AG09309 (cell line): ENCODE measurements around the gene NFYB.
"Not testable (repeated sequence)": the region's sequence is repeated elsewhere in the genome, so short reads cannot be mapped to it uniquely, and the experiment has no call there.

Experiments
- DNase-seq: peaks from one replicate; pipeline ENCODE4 v3.0.0-alpha.2; 2010; ENCODE audit warnings: low read depth
- H3K4me3 ChIP-seq: 2 replicates; pipeline ENCODE4 v1.5.1; 2011; ENCODE audit warnings: mild to moderate bottlenecking, low read depth, low read length, moderate library complexity; ENCODE audit not compliant: control insufficient read depth
- TF ChIP-seq, protein P1 (sequence below): IDR thresholded peaks from 2 replicates; pipeline ENCODE4 v1.5.1; 2011; ENCODE audit warnings: mild to moderate bottlenecking, low read depth, low read length, inconsistent platforms; ENCODE audit not compliant: insufficient read depth, control insufficient read depth; ENCODE audit errors: missing control alignments

NFYB gene

DNA sequence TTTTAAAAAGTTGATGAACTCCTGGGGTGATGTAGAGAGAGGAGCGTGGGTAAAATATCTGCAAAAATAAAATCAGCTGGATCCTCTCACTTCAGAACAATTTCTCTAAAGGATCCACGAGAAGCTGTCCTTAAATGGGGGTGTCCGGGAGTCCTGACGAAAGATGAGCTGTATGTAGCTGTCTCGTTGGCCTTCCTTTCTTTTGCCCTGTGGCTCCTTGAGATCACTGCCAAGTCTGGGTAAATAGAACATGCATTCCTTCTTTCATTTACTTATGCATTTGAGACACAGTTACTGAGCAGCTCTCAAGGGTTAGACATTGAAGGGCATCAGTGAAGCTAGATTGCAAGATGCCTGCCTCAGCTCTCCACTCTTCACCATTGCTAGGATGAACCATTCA lies 42.4 kb upstream of the NFYB start:
- no peak for DNase-seq
- H3K4me3 ChIP-seq, result no peak overlapping the region
- TF ChIP-seq, protein P1, sequence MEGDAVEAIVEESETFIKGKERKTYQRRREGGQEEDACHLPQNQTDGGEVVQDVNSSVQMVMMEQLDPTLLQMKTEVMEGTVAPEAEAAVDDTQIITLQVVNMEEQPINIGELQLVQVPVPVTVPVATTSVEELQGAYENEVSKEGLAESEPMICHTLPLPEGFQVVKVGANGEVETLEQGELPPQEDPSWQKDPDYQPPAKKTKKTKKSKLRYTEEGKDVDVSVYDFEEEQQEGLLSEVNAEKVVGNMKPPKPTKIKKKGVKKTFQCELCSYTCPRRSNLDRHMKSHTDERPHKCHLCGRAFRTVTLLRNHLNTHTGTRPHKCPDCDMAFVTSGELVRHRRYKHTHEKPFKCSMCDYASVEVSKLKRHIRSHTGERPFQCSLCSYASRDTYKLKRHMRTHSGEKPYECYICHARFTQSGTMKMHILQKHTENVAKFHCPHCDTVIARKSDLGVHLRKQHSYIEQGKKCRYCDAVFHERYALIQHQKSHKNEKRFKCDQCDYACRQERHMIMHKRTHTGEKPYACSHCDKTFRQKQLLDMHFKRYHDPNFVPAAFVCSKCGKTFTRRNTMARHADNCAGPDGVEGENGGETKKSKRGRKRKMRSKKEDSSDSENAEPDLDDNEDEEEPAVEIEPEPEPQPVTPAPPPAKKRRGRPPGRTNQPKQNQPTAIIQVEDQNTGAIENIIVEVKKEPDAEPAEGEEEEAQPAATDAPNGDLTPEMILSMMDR, result no peak

DNA sequence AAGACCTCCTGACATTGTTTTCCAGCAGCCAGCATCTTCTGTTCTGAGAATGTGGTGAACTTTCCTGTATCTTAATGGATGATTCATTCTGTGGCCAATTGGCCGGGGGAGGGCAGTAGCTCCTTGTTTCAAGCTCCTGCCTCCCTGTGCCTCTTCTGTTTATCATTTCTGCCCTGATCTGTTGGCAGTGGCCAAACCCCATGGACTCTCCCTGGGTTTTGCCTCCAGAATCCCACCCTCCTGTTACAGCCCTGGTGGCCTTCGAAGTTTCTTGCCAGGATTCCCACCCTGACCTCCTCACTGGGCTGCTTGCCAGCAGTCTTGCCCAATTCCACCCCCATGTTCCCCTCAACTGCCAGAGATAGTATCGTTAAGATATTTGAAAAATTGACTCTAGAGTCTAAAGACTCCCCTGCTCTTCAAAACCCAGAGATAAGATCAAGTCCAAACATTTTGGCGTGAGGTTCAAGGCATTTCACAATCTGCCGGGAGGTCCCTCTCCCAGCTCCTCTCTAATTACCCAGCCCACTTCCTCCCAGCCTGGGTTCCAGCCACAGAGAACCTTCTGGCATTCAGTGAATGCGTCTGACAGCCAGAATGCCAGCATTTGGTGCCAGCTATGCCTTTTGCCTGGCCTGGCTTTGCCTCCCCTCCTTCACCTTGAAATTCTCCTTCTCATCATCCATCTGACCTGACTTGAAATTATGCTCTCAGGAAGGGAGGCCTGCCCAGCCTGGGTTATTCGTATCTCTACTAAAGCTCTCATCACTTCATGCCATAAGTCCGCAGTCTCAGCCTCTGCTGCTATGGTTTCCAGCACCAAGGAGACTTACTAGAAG lies 39.9 kb upstream of the NFYB start:
- peak; percentile 99 for DNase-seq
- TF ChIP-seq, protein P1, result peak; percentile 40
- H3K4me3 ChIP-seq, result no peak overlapping the region

DNA sequence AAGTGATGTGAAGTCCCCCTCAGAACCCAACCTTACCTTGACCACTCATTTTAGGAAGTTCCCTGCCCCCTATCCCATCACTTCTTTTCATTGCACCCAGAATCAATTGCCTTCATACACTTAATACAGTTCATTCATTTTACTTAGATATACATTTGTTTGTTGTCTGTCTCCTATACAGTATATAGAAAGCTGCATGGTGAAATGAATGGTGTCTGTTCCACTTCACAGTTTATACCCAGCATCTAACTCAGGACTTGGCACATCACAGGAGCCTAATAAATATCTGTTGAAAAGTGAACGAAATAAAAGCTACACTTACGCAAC lies 39.3 kb upstream of the NFYB start:
- TF ChIP-seq, protein P1, result no peak
- no peak overlapping the region for H3K4me3 ChIP-seq
- DNase-seq, result no peak

DNA sequence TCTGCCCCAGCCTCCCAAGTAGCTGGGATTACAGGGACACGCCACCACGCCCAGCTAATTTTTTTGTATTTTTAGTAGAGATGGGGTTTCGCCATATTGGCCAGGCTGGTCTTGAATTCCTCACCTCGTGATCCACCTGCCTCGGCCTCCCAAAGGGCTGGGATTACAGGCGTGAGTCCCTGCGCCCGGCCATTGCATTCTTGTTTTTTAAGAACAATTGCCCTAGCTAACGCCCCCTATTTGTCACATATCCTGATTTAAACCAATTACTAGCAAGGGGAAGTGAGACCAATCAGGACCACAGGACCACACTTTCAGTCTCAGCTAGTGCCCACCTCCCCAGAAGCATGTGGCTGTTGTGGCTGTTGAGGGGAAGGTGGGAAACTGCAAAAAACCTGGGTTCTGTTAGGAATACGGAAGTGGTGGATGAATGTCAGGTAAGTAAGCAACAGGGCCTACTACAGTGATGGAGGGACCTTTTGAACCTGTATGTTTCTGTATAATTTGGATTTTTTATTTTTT lies 37.8 kb upstream of the NFYB start:
- no peak for DNase-seq
- TF ChIP-seq, protein P1, result no peak
- H3K4me3 ChIP-seq, result no peak overlapping the region

DNA sequence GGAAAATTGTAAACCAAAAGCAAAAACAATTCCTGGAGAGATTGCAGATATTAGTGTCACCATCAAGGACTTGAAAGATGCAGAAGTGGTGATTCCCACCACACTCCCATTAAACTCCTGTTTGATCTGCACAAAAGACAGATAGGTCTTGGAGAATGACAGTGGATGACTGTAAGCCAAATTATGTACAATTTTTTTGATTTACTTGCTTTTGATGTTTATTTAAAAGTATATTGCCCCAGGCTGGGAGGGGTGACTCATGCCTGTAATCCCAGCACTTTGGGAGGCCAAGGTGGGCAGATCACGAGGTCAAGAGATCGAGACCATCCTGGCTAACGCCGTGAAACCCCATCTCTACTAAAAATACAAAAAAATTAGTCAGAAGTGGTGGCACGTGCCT lies 35.8 kb upstream of the NFYB start:
- not testable (repeated sequence) for DNase-seq, H3K4me3 ChIP-seq

DNA sequence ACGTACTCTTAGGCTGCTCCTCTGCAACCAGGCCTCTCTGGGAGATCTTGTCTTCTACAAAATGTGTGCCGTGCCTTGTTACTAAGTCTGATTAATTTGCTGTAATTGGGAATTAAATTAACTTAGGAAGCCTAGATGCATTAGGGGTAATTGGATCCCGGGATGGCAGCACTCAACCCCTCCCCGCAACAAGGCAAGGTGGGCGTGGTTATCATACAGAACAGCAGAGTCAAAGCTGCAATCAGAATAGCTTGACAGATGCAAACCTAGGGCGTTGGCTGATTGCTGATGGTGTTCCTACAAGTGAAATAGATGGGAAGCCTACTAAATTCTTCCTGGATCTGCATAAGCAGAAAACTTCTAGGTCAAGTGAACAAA lies 34.5 kb upstream of the NFYB start:
- no peak overlapping the region for H3K4me3 ChIP-seq
- no peak for DNase-seq
- TF ChIP-seq, protein P1, result no peak

DNA sequence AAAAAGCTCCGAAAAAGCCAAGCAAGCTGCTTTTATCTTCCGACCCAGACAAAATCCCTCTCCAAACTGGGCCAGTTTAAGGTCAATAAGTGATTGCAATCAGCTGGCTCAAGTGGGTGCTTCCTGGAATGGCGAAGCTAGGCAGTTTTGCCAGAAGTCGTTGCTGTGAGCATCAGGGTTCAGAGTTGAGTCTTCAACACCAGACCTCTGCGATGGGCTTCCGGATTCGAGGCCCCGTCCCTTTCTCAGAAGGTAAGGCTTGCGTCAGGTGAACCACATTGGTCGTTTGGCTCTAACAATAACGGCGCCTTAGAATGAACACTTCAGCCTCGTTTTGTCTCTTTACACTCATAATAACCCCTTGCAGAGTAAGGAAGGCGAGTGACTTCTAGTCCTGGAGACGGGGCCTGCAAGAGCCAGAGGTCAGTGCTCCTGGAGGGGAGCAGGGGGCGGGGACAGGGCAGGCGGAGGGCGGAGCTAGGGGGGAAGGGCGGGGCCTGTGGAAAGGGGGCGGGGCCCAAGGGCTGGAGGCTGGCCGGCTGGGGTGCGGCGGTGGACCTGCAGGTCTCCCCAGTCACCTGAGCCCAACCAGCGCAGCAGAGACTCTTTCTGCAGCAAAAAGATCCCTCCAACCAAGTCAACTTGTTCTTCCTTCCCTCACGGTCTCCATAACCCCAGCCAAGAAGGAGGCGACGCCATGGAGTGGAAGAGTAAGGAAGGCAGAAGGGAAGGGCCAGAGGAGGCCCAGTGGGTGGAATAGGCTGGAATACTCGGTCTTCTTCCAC lies 34.0 kb upstream of the NFYB start:
- no peak for DNase-seq
- no peak overlapping the region for H3K4me3 ChIP-seq
- TF ChIP-seq, protein P1, result no peak
